HG03103 (cell line): Measurements from ENCODE around the gene PIR.

Experiments used
- ATAC-seq: cut with Tn5 transposase; IDR thresholded peaks from one replicate; pipeline ENCODE4 v1.9.1; 2021; ENCODE audit warnings: low read depth; ENCODE audit not compliant: unreplicated experiment

PIR gene

DNA sequence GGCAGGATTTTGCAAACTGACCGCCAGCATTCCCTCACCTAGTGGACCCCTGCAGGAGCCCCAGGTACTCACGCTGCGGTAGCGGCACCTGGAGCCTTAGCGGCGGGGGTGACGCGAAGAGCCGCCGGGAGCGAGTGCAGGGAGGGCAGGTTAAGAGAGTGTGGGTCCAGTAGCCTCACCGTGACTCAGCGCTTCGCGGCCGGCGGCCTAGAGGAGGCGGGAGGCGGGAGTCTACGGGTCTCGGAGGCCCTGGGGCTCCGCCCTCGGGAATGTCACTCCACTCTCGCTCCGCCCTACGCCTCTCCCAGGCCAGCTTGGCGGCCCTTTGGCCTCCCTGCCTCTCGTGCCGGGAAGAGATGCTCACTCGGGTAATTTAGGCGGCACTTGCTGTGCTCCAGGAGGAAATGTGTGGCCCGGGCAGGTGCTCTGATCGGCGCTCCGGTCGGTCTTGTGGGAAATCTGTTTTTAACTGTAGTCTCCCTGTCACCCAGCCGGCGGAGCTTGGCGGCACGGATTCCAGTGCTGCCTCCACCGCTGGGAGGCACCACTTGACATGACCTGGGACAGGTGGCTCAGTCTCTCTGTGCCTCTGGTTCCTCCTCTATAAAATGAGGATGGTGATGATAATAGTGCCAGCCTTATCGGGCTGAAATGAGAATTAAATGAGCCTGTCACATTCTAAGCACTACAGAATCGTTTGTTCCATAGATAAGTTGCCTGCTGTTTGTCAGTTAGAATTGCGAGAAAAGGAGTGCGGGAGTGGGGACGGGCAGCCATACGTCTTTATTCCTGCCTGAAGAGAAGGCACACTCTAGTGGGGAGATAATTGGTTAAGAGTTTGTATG, at the start of gene PIR:
TSS of gene PIR (minus strand) at position 216 of the 845 bp plus-strand sequence. CDS start 2,076 bp downstream, outside the sequence.
- ATAC-seq = peak; percentile 97

DNA sequence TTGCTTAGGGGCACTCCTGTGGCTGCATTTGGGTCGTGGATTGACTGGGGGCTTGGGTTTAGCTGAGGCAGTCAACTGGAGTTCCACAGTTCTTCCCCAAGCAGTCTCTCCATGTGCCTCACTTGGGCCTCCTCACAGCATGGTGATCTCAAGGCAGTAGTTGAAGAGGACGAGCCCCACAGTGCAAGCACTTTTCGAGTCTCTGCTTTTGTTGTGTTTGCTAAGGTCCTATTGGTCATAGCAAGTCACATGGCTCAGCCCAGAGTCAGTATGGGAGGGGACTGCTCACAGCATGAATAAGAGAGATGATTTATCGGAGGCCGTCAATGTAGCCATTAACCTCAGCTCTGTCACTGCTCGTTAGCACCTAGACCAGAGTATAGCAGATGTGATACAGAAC, 37.2 kb upstream of the PIR start:
- ATAC-seq = no peak

GRCh38 chrX:15529165-15529564, 36.0 kb upstream of the PIR start:
- no peak for ATAC-seq

GRCh38 chrX:15525664-15526416, 32.7 kb upstream of the PIR start:
- ATAC-seq = no peak

DNA sequence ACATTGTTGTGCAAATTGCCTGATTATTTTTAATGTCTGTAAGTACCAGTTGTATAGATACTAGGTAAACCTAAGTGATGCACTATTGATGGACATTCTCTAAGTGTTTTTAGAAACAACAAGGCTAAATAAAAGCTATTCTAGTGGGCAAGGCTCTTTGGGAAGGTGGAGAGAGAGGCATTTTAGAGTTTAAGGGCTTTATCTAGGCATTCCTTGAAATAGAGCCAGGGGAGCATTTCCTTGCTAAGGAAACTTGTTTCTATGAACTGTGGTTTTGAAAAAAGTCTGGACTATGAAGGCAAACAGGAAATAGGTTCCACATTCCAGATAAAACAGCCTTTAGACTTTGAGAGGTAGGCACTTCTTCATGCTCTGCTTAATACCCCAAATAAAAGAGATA, 31.3 kb upstream of the PIR start:
- ATAC-seq = no peak

GRCh38 chrX:15523088-15523487, 30.0 kb upstream of the PIR start:
- no peak for ATAC-seq

GRCh38 chrX:15522464-15522863, 29.3 kb upstream of the PIR start:
- no peak for ATAC-seq

GRCh38 chrX:15515931-15516330, 22.8 kb upstream of the PIR start:
- ATAC-seq = no peak

DNA sequence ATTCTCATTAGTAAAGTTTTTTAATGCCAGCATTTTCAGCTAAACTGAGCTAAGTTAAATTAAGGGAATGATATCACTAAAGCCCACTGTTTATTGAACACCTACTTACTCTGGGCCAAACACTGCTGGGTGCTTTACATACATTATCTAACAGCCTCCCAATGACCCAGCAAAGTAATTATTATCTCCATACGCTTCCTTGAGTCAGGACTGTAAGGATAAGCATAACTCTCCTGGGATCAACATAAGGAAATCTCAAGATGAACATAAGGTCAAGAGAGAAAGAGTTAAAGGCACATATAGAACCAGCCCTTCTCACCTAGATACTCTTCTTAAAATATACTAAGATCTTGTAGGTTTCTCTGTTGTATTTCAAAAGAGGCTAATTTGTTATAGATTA, 21.1 kb upstream of the PIR start:
- ATAC-seq = no peak

- no peak for ATAC-seq
Measured at GRCh38 chrX:15512401-15512965, 19.4 kb upstream of the PIR start.

GRCh38 chrX:15511563-15511962, 18.4 kb upstream of the PIR start:
- ATAC-seq = no peak

DNA sequence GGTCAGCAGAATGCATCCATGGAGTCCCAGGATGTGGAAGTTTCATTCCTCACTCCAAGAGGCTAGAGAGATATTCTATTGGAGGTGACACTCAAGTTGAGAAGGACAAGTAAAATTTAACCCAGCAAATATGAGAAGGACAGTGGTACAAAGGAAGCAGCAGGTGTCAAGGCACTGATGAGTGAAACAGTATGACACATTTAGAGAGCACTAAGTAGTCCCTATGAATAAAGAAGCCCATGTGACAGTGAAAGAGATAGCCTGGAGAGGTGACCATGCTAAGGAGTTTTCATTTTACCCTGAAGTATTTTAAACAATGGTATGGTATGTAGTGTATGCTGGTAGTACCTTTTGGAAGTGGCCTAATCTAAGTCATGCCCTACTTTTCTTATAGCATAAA, 16.7 kb upstream of the PIR start:
- ATAC-seq = no peak

DNA sequence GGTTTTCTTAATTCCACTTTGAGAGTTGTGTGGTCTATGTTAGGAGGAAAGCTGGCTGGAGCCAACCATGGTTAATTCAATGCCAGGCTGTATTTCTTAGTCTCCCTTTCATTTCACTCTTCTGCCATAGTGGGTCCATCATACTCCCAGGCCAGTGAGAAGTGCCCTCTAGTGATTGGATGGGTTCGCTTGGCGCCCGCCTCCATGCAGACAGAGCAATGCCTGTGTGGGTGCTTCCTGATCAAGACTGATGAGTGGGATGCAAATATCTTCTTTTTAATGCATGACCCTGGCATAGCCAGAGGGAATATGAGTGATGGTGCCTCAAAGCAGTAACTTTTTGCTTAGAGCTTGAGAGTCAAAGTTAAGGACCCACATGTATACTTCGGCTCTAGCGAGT, 13.9 kb upstream of the PIR start:
- no peak for ATAC-seq

DNA sequence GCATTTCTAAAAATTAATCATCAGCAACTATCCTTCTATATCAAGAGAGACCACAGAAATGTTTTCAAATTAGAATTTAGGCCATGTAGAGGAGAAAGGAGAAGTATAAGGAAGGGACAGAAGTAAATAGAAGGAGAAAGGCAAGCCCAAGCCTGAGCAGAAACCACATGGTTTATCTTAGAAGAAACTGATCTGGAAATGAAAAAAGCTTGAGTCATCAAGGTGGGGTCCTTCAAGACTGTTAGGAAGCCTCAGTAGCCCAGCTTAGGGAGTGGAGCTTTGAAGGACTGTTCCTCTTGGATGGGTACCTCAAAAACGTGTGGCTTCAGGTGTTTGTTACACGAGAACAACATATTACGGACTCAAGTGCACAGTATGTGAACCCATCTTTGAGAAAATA, 12.0 kb upstream of the PIR start:
- no peak for ATAC-seq

- no peak for ATAC-seq
Measured at GRCh38 chrX:15504661-15505060, 11.5 kb upstream of the PIR start.

DNA sequence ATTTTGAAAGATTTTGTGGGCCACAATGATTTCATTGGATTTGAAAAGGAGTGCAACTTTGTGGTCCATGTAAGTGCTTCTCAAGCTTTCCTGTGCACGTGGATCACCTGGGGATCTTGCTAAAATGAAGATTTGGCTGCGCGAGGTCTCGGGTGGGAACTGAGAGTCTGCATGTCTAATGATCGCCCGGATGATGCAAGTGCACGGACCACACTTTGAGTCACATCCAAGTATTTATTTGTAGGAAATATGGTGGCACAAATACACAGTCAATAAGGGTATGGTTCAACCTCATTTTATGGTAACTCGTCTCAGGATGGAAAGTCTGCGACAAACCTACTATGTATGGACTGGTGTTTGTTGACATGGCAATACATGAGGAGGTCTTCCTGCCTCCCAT, 8.4 kb upstream of the PIR start:
- no peak for ATAC-seq

- no peak for ATAC-seq
Measured at GRCh38 chrX:15500497-15500966, 7.4 kb upstream of the PIR start, which contains the start of gene BMX. Gene BMX (plus strand): TSS chrX:15500807. CDS start chrX:15508354, 7,547 bp downstream.

DNA sequence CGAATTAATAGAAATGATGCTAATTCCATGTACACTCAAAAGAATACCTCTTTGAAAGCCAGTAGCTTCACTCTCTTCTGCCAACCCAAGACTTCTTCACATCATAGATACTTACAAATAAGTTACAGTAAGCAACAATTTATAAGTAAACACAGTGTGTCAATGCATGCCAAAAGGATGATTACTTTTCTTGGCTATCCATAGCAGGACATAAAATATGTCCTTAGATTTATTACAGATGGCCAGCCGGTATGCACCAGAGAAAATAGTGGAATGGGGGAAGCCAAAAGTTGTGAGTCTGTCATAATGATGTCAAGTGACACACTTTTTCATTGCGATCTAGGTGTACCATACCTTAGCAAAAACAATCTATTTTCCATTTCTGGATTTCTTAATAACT, 6.8 kb upstream of the PIR start:
- ATAC-seq = no peak

- ATAC-seq = no peak
Measured at GRCh38 chrX:15498741-15499140, 5.6 kb upstream of the PIR start.

DNA sequence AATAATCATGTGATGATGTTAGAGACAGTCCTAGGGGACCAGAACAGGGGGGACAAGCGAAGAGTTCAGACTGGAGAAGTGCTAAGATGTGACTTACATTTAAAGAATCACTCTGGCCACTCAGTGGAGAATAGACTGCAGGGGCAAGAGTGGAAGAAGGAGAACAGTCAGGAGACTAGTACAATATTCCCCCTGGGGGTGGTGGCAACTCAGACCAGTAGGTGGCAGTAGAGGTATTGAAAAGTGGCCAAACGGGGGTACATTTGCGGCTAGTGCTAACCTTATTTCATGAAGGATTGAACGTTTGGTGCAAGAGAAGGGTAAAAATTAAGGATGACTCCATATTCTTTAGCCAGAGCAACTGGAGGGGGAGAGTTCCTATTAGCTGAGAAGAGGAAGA, 4.7 kb upstream of the PIR start:
- ATAC-seq = no peak

- ATAC-seq = no peak
Measured at GRCh38 chrX:15496824-15497223, 3.7 kb upstream of the PIR start.
